CD4-positive, alpha-beta T cell (primary cell): ENCODE data around the gene DNAL1. TPM values are rescaled to one million over a fixed set of nuclear protein-coding genes. Genes with fewer than 3 reads are reported as not detected.

ENCODE experiments used
- ATAC-seq: fragments of 200-7000 bp; cut with Tn5 transposase; one replicate; pipeline ENCODE4 v1.10.0; 2022; ENCODE audit warnings: mild to moderate bottlenecking; ENCODE audit not compliant: poor library complexity
- CTCF ChIA-PET: fragments of 350-600 bp; sonication (Branson Sonifier 250); formaldehyde crosslinking; loops from one replicate; lab custom pipeline; 2021; ENCODE audit warnings: antibody characterized with exemption, inconsistent platforms; lab: Charles Lee
- POLR2A ChIA-PET: fragments of 350-600 bp; sonication (Branson Sonifier 250); formaldehyde crosslinking; loops from one replicate; lab custom pipeline; 2021; ENCODE audit warnings: antibody characterized with exemption, inconsistent platforms; lab: Charles Lee
- DNase-seq, 14 experiments: peaks; one replicate each; pipeline ENCODE4 v3.0.0-alpha.2; 2013 to 2020; ENCODE audit warnings: mixed read lengths in 2 of 14
- H3K27ac ChIP-seq, 2 donors: one replicate each; pipeline versions ENCODE4 v1.5.1 to v1.7.0; 2013; ENCODE audit warnings: low read length in 2 of 2, low read depth in 1 of 2, mild to moderate bottlenecking in 1 of 2
- H3K27me3 ChIP-seq, 2 experiments: 1 replicate in 1 of 2; 2 replicates in 1 of 2; pipeline versions ENCODE4 v1.6.1 to v1.7.0; 2013; ENCODE audit warnings: low read length in 2 of 2, control low read depth in 1 of 2, mild to moderate bottlenecking in 1 of 2, moderate library complexity in 1 of 2; ENCODE audit not compliant: insufficient read depth in 2 of 2, control insufficient read depth in 1 of 2
- H3K36me3 ChIP-seq: one replicate; pipeline ENCODE4 v1.6.1; 2013; ENCODE audit warnings: low read length, control low read depth; ENCODE audit not compliant: insufficient read depth
- H3K4me1 ChIP-seq: one replicate; pipeline ENCODE4 v1.6.1; 2013; ENCODE audit warnings: low read length, control low read depth; ENCODE audit not compliant: insufficient read depth
- H3K4me3 ChIP-seq: one replicate; pipeline ENCODE4 v1.5.1; 2013; ENCODE audit warnings: mild to moderate bottlenecking, low read length, moderate library complexity
- H3K9me3 ChIP-seq, 2 experiments: 1 replicate in 1 of 2; 2 replicates in 1 of 2; pipeline versions ENCODE4 v1.6.1 to v1.7.0; 2013; ENCODE audit warnings: low read length in 2 of 2, mild to moderate bottlenecking in 2 of 2, control low read depth in 1 of 2, moderate library complexity in 1 of 2; ENCODE audit not compliant: control insufficient read depth in 1 of 2, insufficient read depth in 1 of 2
- H3K27ac Mint-ChIP-seq: one replicate; pipeline ENCODE4 v1.8.0; 2020; ENCODE audit warnings: mixed read lengths
- H3K27me3 Mint-ChIP-seq: one replicate; pipeline ENCODE4 v1.8.0; 2021; ENCODE audit warnings: mixed read lengths
- H3K36me3 Mint-ChIP-seq: one replicate; pipeline ENCODE4 v1.8.0; 2021; ENCODE audit warnings: low read depth, mixed read lengths
- H3K4me1 Mint-ChIP-seq: one replicate; pipeline ENCODE4 v1.8.0; 2021; ENCODE audit warnings: low read depth, mixed read lengths
- H3K4me3 Mint-ChIP-seq: one replicate; pipeline ENCODE4 v1.8.0; 2020; ENCODE audit warnings: mild to moderate bottlenecking, mixed read lengths
- H3K9me3 Mint-ChIP-seq: one replicate; pipeline ENCODE4 v1.8.0; 2020; ENCODE audit warnings: mixed read lengths
- intact Hi-C, 2 experiments: fragments of 100-400 bp; cut with DNase I in 1 of 2; cut with micrococcal nuclease in 1 of 2; formaldehyde crosslinking; loops; one replicate each; pipeline versions ENCODE4 v1.15.1 to v1.9.0; 2023 to 2025; cut with DNase I, micrococcal nuclease
- total RNA-seq, 174 experiments: library from RNA in 2 of 174; stranded (reverse) in 2 of 174; gene quantifications; one replicate each; pipeline ENCODE4 v1.2.3 and lab custom pipeline; 2021 to 2026
- TF ChIP-seq, protein P1 (sequence below): fragments of 200-600 bp; IDR thresholded peaks from one replicate; pipeline ENCODE4 v1.8.0; 2022; ENCODE audit warnings: antibody characterized with exemption, mild to moderate bottlenecking

The DNAL1 gene
- total RNA-seq, 2 experiments from 2014 or later = 2.9 to 3.7 TPM

GRCh38 chr14:73744874-73745529, 100.2 kb downstream of the DNAL1 start:
- H3K36me3 Mint-ChIP-seq = peaks cover 14% of the 10 kb centered on the region

GRCh38 chr14:73745571-73746519, 101.1 kb downstream of the DNAL1 start:
- Histone ChIP-seq H3K4me1 (peaks cover 95% of the 10 kb centered on the region), H3K9me3 (no peaks in the 10 kb centered on the region), H3K27me3 (no peaks in the 10 kb centered on the region), H3K4me3 (no peak overlapping the region), H3K27ac (peak overlapping the region; percentile 76 to 78), H3K36me3 (no peaks in the 10 kb centered on the region)
- H3K4me3 Mint-ChIP-seq = peak overlapping the region; percentile 73
- ChIA-PET CTCF (interaction anchor here (1.3 to 6.3 kb wide), 3 partner anchors 12 to 40 kb away, joined by 6 to 65 read pairs (median 6); a partner anchor contains a TSS), POLR2A (interaction anchor here (0.6 to 9.8 kb wide), 4 partner anchors 10 to 41 kb away, joined by 3 to 282 read pairs (median 50); a partner anchor contains a TSS)
- DNase-seq (no peak), ATAC-seq (no peak)
- H3K4me1 Mint-ChIP-seq = peaks cover 100% of the 10 kb centered on the region
- peak overlapping the region; percentile 99 for H3K27ac Mint-ChIP-seq
- TF ChIP-seq, protein P1, sequence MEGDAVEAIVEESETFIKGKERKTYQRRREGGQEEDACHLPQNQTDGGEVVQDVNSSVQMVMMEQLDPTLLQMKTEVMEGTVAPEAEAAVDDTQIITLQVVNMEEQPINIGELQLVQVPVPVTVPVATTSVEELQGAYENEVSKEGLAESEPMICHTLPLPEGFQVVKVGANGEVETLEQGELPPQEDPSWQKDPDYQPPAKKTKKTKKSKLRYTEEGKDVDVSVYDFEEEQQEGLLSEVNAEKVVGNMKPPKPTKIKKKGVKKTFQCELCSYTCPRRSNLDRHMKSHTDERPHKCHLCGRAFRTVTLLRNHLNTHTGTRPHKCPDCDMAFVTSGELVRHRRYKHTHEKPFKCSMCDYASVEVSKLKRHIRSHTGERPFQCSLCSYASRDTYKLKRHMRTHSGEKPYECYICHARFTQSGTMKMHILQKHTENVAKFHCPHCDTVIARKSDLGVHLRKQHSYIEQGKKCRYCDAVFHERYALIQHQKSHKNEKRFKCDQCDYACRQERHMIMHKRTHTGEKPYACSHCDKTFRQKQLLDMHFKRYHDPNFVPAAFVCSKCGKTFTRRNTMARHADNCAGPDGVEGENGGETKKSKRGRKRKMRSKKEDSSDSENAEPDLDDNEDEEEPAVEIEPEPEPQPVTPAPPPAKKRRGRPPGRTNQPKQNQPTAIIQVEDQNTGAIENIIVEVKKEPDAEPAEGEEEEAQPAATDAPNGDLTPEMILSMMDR = no peak
- no peaks in the 10 kb centered on the region for H3K9me3 Mint-ChIP-seq
- H3K27me3 Mint-ChIP-seq = no peaks in the 10 kb centered on the region
- peaks cover 14% of the 10 kb centered on the region for H3K36me3 Mint-ChIP-seq
- intact Hi-C loops = no loop called here

More at GRCh38 chr14:73744874-73745529, 100.2 kb downstream of the DNAL1 start:
- Histone ChIP-seq H3K9me3 (no peaks in the 10 kb centered on the region), H3K4me1 (peaks cover 95% of the 10 kb centered on the region), H3K4me3 (no peak overlapping the region), H3K27ac (peak overlapping the region; percentile 76 to 78), H3K27me3 (no peaks in the 10 kb centered on the region), H3K36me3 (peaks cover 5% of the 10 kb centered on the region)
- Mint-ChIP-seq H3K9me3 (no peaks in the 10 kb centered on the region), H3K27me3 (no peaks in the 10 kb centered on the region), H3K4me1 (peaks cover 97% of the 10 kb centered on the region), H3K27ac (peak overlapping the region; percentile 99), H3K4me3 (peak overlapping the region; percentile 77)
- peak; percentile 18 for ATAC-seq
- peak in 3 of 14 experiments; percentile 39 to 69 (median 43) for DNase-seq
- TF ChIP-seq, protein P1 = no peak
- intact Hi-C loops = loop anchor here in 1 of 2 experiments (5.0 kb wide), 1 partner anchor 42 kb away; no protein-coding TSS in a partner anchor
- ChIA-PET POLR2A (interaction anchor here (0.6 to 9.8 kb wide), 6 partner anchors 11 to 72 kb away, joined by 3 to 282 read pairs (median 12); a partner anchor contains a TSS), CTCF (interaction anchor here (0.8 to 6.3 kb wide), 5 partner anchors 11 to 41 kb away, joined by 3 to 65 read pairs (median 4); a partner anchor contains a TSS)
